Astrocyte (in vitro differentiated cells and primary cell): ENCODE data around the gene DUSP14. TPM values are rescaled to one million over a fixed set of nuclear protein-coding genes. Genes with fewer than 3 reads are reported as not detected.

Experiments
- DNase-seq: peaks from one replicate; pipeline ENCODE4 v3.0.0-alpha.2; 2010; ENCODE audit warnings: low read depth
- FAIRE-seq: peaks from 2 replicates; lab custom pipeline; 2011; peaks lifted over from hg19 to GRCh38; lab: Jason Lieb, UNC
- H2AFZ ChIP-seq: 2 replicates; pipeline ENCODE4 v1.6.0; 2012; ENCODE audit warnings: low read depth, low read length, inconsistent platforms
- H3K27ac ChIP-seq: 2 replicates; pipeline ENCODE4 v1.5.1; 2011; ENCODE audit warnings: low read depth, low read length, inconsistent platforms
- H3K27me3 ChIP-seq: 2 replicates; pipeline ENCODE4 v1.6.0; 2011; ENCODE audit warnings: low read length, inconsistent platforms; ENCODE audit not compliant: insufficient read depth
- H3K36me3 ChIP-seq: 2 replicates; pipeline ENCODE4 v1.5.1; 2011; ENCODE audit warnings: low read length, inconsistent platforms; ENCODE audit not compliant: insufficient read depth
- H3K4me1 ChIP-seq: 2 replicates; pipeline ENCODE4 v1.5.1; 2011; ENCODE audit warnings: low read length, inconsistent platforms; ENCODE audit not compliant: insufficient read depth
- H3K4me2 ChIP-seq: 2 replicates; pipeline ENCODE4 v1.6.0; 2012; ENCODE audit warnings: low read length, inconsistent platforms
- H3K4me3 ChIP-seq: 2 replicates; pipeline ENCODE4 v1.5.1; 2011; ENCODE audit warnings: low read depth, mild to moderate bottlenecking, low read length, inconsistent platforms; ENCODE audit not compliant: insufficient read depth
- H3K79me2 ChIP-seq: 2 replicates; pipeline ENCODE4 v1.6.0; 2012; ENCODE audit warnings: mild to moderate bottlenecking, low read length, inconsistent platforms; ENCODE audit not compliant: insufficient read depth
- H3K9ac ChIP-seq: 2 replicates; pipeline ENCODE4 v1.6.0; 2012; ENCODE audit warnings: mild to moderate bottlenecking, low read length, inconsistent platforms
- H3K9me3 ChIP-seq: 2 replicates; pipeline ENCODE4 v1.5.1; 2012; ENCODE audit warnings: low read depth, mild to moderate bottlenecking, low read length, inconsistent platforms; ENCODE audit not compliant: insufficient read depth
- H4K20me1 ChIP-seq: 2 replicates; pipeline ENCODE4 v1.6.0; 2012; ENCODE audit warnings: low read length, inconsistent platforms; ENCODE audit not compliant: insufficient read depth
- H3K27ac Mint-ChIP-seq: one replicate; pipeline ENCODE4 v1.8.0; 2021; ENCODE audit warnings: mild to moderate bottlenecking, mixed read lengths; ENCODE audit not compliant: unreplicated experiment
- H3K27me3 Mint-ChIP-seq: one replicate; pipeline ENCODE4 v1.8.0; 2021; ENCODE audit warnings: low read depth, mixed read lengths; ENCODE audit not compliant: unreplicated experiment
- H3K36me3 Mint-ChIP-seq: one replicate; pipeline ENCODE4 v1.8.0; 2021; ENCODE audit warnings: low read depth, mixed read lengths; ENCODE audit not compliant: unreplicated experiment
- H3K4me1 Mint-ChIP-seq: one replicate; pipeline ENCODE4 v1.8.0; 2021; ENCODE audit warnings: low read depth, mixed read lengths; ENCODE audit not compliant: unreplicated experiment
- H3K4me3 Mint-ChIP-seq: one replicate; pipeline ENCODE4 v1.8.0; 2021; ENCODE audit warnings: mild to moderate bottlenecking, moderate library complexity, mixed read lengths; ENCODE audit not compliant: unreplicated experiment
- H3K9me3 Mint-ChIP-seq: one replicate; pipeline ENCODE4 v1.8.0; 2021; ENCODE audit warnings: mild to moderate bottlenecking, mixed read lengths; ENCODE audit not compliant: unreplicated experiment
- CTCF ChIP-seq: IDR thresholded peaks from 2 replicates; pipeline ENCODE4 v1.5.1; 2011; ENCODE audit warnings: low read depth, mild to moderate bottlenecking, inconsistent platforms, low read length, moderate library complexity; ENCODE audit not compliant: insufficient read depth
- EZH2 ChIP-seq: IDR thresholded peaks from 2 replicates; pipeline ENCODE4 v1.6.1; 2012; ENCODE audit warnings: mild to moderate bottlenecking, low read length, inconsistent platforms; ENCODE audit not compliant: insufficient read depth
- total RNA-seq: library from RNA; stranded (reverse); gene quantifications from 2 replicates; pipeline ENCODE4 v1.2.1, GENCODE V29; 2021

DUSP14 gene
- total RNA-seq, 1 donor from 2014 or later: 69.1 TPM

DNA sequence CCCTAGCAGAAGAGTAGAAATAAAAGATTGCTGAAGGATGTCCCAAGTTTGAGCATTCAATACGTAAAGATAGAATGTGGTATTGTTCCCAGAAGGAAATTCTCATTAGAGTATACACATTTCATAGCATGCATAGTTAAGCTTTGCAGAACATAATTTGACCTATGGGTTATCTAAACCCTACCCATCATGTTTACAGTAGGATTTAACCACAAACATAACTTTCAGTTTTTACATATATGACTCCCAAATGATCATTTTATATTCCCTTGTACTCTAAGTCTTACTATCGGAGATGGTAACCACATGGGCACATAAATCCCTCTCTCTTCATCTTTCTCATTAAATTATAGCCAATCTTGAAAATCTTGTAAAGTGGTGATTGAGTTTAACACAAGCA lies 68.6 kb downstream of the DUSP14 start:
- Histone ChIP-seq H3K4me2 (no peak overlapping the region), H3K4me3 (no peak overlapping the region), H2AFZ (no peak overlapping the region), H3K4me1 (no peaks in the 10 kb centered on the region), H3K36me3 (peaks cover 22% of the 10 kb centered on the region), H3K79me2 (no peaks in the 10 kb centered on the region), H3K27ac (no peak overlapping the region), H4K20me1 (peaks cover under 1% of the 10 kb centered on the region), H3K27me3 (no peaks in the 10 kb centered on the region), H3K9ac (no peak overlapping the region), H3K9me3 (no peaks in the 10 kb centered on the region)
- Mint-ChIP-seq H3K4me3 (no peak overlapping the region), H3K27me3 (no peaks in the 10 kb centered on the region), H3K36me3 (peaks cover 10% of the 10 kb centered on the region), H3K4me1 (no peaks in the 10 kb centered on the region), H3K27ac (no peak overlapping the region), H3K9me3 (no peaks in the 10 kb centered on the region)
- no peak for FAIRE-seq
- DNase-seq: no peak
- TF ChIP-seq EZH2 (no peak), CTCF (no peak)

- Histone ChIP-seq H3K36me3 (peaks cover 24% of the 10 kb centered on the region), H4K20me1 (peaks cover 3% of the 10 kb centered on the region), H3K4me3 (no peak overlapping the region), H3K9ac (no peak overlapping the region), H3K4me2 (no peak overlapping the region), H3K27ac (no peak overlapping the region), H2AFZ (no peak overlapping the region), H3K79me2 (no peaks in the 10 kb centered on the region), H3K27me3 (no peaks in the 10 kb centered on the region), H3K4me1 (peaks cover under 1% of the 10 kb centered on the region), H3K9me3 (no peaks in the 10 kb centered on the region)
- H3K4me3 Mint-ChIP-seq: no peak overlapping the region
- H3K36me3 Mint-ChIP-seq: peaks cover 19% of the 10 kb centered on the region
- TF ChIP-seq CTCF (no peak), EZH2 (no peak)
- H3K4me1 Mint-ChIP-seq: no peaks in the 10 kb centered on the region
- no peak overlapping the region for H3K27ac Mint-ChIP-seq
- no peak for DNase-seq
- H3K9me3 Mint-ChIP-seq: peaks cover 3% of the 10 kb centered on the region
- no peak for FAIRE-seq
- H3K27me3 Mint-ChIP-seq: no peaks in the 10 kb centered on the region
Measured at GRCh38 chr17:37562016-37562745, 72.5 kb downstream of the DUSP14 start.

Other genes with a start within 250 kb of the DUSP14 start
- not detected in 2 replicates for gene C17orf78, start 113.9 kb upstream of the DUSP14 start, total RNA-seq
- gene ACACA, start 83.1 kb upstream of the DUSP14 start, total RNA-seq: 74.3 and 88.3 TPM in 2 replicates
- 14.0 TPM in 2 replicates for gene TADA2A, start 83.0 kb upstream of the DUSP14 start, total RNA-seq
- gene SYNRG, start 119.5 kb downstream of the DUSP14 start, total RNA-seq: 31.1 and 31.3 TPM in 2 replicates
- 52.2 and 55.1 TPM in 2 replicates for gene DDX52, start 153.6 kb downstream of the DUSP14 start, total RNA-seq